H1 (cell line): ENCODE measurements around the gene ZRANB3. TPM values are rescaled to one million over a fixed set of nuclear protein-coding genes. Genes with fewer than 3 reads are reported as not detected.

ENCODE experiments used
- CBX5 ChIP-seq: fragments of 300-800, 300-1000 bp; sonication (generic); IDR thresholded peaks from 2 replicates; pipeline ENCODE4 v1.7.1; 2016; ENCODE audit warnings: antibody characterized with exemption, low read length, low read depth
- CTBP2 ChIP-seq: IDR thresholded peaks from 2 replicates; pipeline ENCODE4 v1.7.0; 2011; ENCODE audit warnings: borderline replicate concordance, mild to moderate bottlenecking, moderate library complexity, mixed read lengths, low read length; ENCODE audit not compliant: insufficient read depth, insufficient read length
- FOSL1 ChIP-seq: IDR thresholded peaks from 2 replicates; pipeline ENCODE4 v1.6.1; 2011; ENCODE audit warnings: mild to moderate bottlenecking, low read depth, low read length, moderate library complexity; ENCODE audit not compliant: insufficient read depth
- RFX5 ChIP-seq: IDR thresholded peaks from 2 replicates; pipeline ENCODE4 v1.6.1; 2011; ENCODE audit warnings: low read depth, low read length, improper control_type of control experiment, borderline replicate concordance
- RNF2 ChIP-seq: fragments of 200-900, 300-1000 bp; sonication (generic); IDR thresholded peaks from 2 replicates; pipeline ENCODE4 v1.7.1; 2016; ENCODE audit warnings: borderline replicate concordance, low read depth, mild to moderate bottlenecking, antibody characterized with exemption, low read length; ENCODE audit not compliant: poor library complexity, severe bottlenecking; ENCODE audit errors: missing control alignments
- SIX5 ChIP-seq: IDR thresholded peaks from 2 replicates; pipeline ENCODE4 v1.6.1; 2011; ENCODE audit warnings: mild to moderate bottlenecking, low read depth, low read length
- SRF ChIP-seq: IDR thresholded peaks from 2 replicates; pipeline ENCODE4 v1.6.1; 2011; ENCODE audit warnings: mild to moderate bottlenecking, low read depth, low read length, moderate library complexity
- TAF7 ChIP-seq: optimal IDR thresholded peaks from 2 replicates; pipeline ENCODE3; 2011; ENCODE audit warnings: low read depth, mild to moderate bottlenecking, inconsistent platforms, low read length, moderate library complexity, borderline replicate concordance
- polyA plus RNA-seq, 7 experiments: library from polyadenylated mRNA; depleted of rRNA in 3 of 7; stranded (reverse) in 5 of 7; unstranded in 2 of 7; fragments of >200 nt in 5 of 7; fragments of 200-250 nt in 2 of 7; gene quantifications; 1 replicate in 5 of 7; 2 replicates in 1 of 7; 4 replicates in 1 of 7; pipeline versions ENCODE4 v1.2.1 to v1.2.3, GENCODE V29; 2011 to 2013; ENCODE audit warnings: missing spikeins in 2 of 7, mixed read lengths in 2 of 7
- total RNA-seq: library from RNA; stranded (reverse); fragmentation: NEBNext Ultra II Directional; extraction: Animal tissue kit (Norgen Biotek cat#: 25700); gene quantifications from 2 replicates; pipeline ENCODE4 v1.2.1, GENCODE V29; 2021
- TF ChIP-seq, protein P1 (sequence below): fragments of 300-600 bp; sonication (generic); IDR thresholded peaks from 2 replicates; pipeline ENCODE4 v1.7.1; 2012; ENCODE audit warnings: low read length, moderate library complexity, mild to moderate bottlenecking, inconsistent platforms; ENCODE audit not compliant: insufficient replicate concordance
- TF ChIP-seq, protein P2 (sequence below): IDR thresholded peaks from 2 replicates; pipeline ENCODE4 v1.6.1; 2012; ENCODE audit warnings: inconsistent platforms

Gene ZRANB3
- total and polyA plus RNA-seq, 2 of the 8 experiments (the other 6 are each of a cell fraction or from before 2014, with no cell fraction given), result 4.5 to 19.3 TPM

DNA sequence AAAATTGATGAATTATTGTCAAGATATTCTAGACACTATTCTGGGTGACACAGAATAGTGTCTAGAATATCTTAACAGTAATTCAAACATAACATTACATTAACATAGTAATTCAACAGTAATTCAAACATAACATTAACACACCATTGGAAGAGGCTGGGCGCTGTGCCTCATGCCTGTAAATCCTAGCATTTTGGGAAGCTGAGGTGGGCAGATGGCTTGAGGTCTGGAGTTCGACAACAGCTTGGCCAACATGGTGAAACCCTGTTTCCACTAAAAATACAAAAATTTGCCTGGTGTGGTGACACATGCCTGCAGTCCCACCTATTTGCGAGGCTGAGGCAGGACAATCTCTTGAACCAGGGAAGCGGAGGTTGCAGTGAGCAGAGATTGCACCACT, 195.8 kb downstream of the ZRANB3 start (continued):
- TF ChIP-seq, protein P1, sequence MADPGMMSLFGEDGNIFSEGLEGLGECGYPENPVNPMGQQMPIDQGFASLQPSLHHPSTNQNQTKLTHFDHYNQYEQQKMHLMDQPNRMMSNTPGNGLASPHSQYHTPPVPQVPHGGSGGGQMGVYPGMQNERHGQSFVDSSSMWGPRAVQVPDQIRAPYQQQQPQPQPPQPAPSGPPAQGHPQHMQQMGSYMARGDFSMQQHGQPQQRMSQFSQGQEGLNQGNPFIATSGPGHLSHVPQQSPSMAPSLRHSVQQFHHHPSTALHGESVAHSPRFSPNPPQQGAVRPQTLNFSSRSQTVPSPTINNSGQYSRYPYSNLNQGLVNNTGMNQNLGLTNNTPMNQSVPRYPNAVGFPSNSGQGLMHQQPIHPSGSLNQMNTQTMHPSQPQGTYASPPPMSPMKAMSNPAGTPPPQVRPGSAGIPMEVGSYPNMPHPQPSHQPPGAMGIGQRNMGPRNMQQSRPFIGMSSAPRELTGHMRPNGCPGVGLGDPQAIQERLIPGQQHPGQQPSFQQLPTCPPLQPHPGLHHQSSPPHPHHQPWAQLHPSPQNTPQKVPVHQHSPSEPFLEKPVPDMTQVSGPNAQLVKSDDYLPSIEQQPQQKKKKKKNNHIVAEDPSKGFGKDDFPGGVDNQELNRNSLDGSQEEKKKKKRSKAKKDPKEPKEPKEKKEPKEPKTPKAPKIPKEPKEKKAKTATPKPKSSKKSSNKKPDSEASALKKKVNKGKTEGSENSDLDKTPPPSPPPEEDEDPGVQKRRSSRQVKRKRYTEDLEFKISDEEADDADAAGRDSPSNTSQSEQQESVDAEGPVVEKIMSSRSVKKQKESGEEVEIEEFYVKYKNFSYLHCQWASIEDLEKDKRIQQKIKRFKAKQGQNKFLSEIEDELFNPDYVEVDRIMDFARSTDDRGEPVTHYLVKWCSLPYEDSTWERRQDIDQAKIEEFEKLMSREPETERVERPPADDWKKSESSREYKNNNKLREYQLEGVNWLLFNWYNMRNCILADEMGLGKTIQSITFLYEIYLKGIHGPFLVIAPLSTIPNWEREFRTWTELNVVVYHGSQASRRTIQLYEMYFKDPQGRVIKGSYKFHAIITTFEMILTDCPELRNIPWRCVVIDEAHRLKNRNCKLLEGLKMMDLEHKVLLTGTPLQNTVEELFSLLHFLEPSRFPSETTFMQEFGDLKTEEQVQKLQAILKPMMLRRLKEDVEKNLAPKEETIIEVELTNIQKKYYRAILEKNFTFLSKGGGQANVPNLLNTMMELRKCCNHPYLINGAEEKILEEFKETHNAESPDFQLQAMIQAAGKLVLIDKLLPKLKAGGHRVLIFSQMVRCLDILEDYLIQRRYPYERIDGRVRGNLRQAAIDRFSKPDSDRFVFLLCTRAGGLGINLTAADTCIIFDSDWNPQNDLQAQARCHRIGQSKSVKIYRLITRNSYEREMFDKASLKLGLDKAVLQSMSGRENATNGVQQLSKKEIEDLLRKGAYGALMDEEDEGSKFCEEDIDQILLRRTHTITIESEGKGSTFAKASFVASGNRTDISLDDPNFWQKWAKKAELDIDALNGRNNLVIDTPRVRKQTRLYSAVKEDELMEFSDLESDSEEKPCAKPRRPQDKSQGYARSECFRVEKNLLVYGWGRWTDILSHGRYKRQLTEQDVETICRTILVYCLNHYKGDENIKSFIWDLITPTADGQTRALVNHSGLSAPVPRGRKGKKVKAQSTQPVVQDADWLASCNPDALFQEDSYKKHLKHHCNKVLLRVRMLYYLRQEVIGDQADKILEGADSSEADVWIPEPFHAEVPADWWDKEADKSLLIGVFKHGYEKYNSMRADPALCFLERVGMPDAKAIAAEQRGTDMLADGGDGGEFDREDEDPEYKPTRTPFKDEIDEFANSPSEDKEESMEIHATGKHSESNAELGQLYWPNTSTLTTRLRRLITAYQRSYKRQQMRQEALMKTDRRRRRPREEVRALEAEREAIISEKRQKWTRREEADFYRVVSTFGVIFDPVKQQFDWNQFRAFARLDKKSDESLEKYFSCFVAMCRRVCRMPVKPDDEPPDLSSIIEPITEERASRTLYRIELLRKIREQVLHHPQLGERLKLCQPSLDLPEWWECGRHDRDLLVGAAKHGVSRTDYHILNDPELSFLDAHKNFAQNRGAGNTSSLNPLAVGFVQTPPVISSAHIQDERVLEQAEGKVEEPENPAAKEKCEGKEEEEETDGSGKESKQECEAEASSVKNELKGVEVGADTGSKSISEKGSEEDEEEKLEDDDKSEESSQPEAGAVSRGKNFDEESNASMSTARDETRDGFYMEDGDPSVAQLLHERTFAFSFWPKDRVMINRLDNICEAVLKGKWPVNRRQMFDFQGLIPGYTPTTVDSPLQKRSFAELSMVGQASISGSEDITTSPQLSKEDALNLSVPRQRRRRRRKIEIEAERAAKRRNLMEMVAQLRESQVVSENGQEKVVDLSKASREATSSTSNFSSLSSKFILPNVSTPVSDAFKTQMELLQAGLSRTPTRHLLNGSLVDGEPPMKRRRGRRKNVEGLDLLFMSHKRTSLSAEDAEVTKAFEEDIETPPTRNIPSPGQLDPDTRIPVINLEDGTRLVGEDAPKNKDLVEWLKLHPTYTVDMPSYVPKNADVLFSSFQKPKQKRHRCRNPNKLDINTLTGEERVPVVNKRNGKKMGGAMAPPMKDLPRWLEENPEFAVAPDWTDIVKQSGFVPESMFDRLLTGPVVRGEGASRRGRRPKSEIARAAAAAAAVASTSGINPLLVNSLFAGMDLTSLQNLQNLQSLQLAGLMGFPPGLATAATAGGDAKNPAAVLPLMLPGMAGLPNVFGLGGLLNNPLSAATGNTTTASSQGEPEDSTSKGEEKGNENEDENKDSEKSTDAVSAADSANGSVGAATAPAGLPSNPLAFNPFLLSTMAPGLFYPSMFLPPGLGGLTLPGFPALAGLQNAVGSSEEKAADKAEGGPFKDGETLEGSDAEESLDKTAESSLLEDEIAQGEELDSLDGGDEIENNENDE, result no peak
- TF ChIP-seq CTBP2, result no peak
- no peak for TF ChIP-seq RFX5
- TF ChIP-seq, protein P2, sequence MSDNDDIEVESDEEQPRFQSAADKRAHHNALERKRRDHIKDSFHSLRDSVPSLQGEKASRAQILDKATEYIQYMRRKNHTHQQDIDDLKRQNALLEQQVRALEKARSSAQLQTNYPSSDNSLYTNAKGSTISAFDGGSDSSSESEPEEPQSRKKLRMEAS, result no peak
- TF ChIP-seq CBX5, result no peak
- no peak for TF ChIP-seq SRF
- no peak for TF ChIP-seq FOSL1
- no peak for TF ChIP-seq RNF2
- no peak for TF ChIP-seq TAF7
- TF ChIP-seq SIX5, result no peak
